Retinal pigment epithelial cell (primary cell): ENCODE measurements around the gene PKLR.

ENCODE experiments used
- DNase-seq: peaks from one replicate; pipeline ENCODE4 v3.0.0-alpha.2; 2010; ENCODE audit warnings: low read depth
- H3K4me3 ChIP-seq: 2 replicates; pipeline ENCODE4 v1.5.1; 2011; ENCODE audit warnings: mild to moderate bottlenecking, low read length, control low read depth, moderate library complexity
- CTCF ChIP-seq: conservative IDR thresholded peaks from 2 replicates; pipeline ENCODE4 v1.5.1; 2011; ENCODE audit warnings: low read depth, low read length, control low read depth, inconsistent platforms

Gene PKLR

GRCh38 chr1:155266553-155266952 is 34.7 kb downstream of the PKLR start:
- no peak for DNase-seq
- no peak for TF ChIP-seq CTCF

GRCh38 chr1:155263067-155263466 is 38.2 kb downstream of the PKLR start:
- TF ChIP-seq CTCF: no peak
- no peak for DNase-seq

More at GRCh38 chr1:155266553-155266952, 34.7 kb downstream of the PKLR start:
- no peak overlapping the region for H3K4me3 ChIP-seq

GRCh38 chr1:155261852-155262673 is 39.2 kb downstream of the PKLR start, which contains the start of gene SCAMP3:
Gene SCAMP3, minus strand, starts transcription at chr1:155262360. Its CDS starts 209 bp downstream, at chr1:155262151.
- peak within 1 kb of the TSS; percentile 90 for H3K4me3 ChIP-seq
- DNase-seq: peak; percentile 98
- no peak for TF ChIP-seq CTCF

More at GRCh38 chr1:155263067-155263466, 38.2 kb downstream of the PKLR start:
- H3K4me3 ChIP-seq: no peak overlapping the region

GRCh38 chr1:155261493-155261851 is 39.8 kb downstream of the PKLR start:
- TF ChIP-seq CTCF: peak; percentile 11
- DNase-seq: no peak
- peak overlapping the region; percentile 90 for H3K4me3 ChIP-seq

GRCh38 chr1:155260276-155260675 is 41.0 kb downstream of the PKLR start:
- H3K4me3 ChIP-seq: no peak overlapping the region
- TF ChIP-seq CTCF: no peak
- no peak for DNase-seq

- no peak for TF ChIP-seq CTCF
- no peak for DNase-seq
- H3K4me3 ChIP-seq: peak overlapping the region; percentile 76
Measured at GRCh38 chr1:155256058-155256852, 45.0 kb downstream of the PKLR start.
